ENCODE measurements around the gene CYP39A1. TPM values are rescaled to one million over a fixed set of nuclear protein-coding genes. Genes with fewer than 3 reads are reported as not detected.

The CYP39A1 gene
- total RNA-seq, 2 donors from 2014 or later, result 4.3 to 4.4 TPM

DNA sequence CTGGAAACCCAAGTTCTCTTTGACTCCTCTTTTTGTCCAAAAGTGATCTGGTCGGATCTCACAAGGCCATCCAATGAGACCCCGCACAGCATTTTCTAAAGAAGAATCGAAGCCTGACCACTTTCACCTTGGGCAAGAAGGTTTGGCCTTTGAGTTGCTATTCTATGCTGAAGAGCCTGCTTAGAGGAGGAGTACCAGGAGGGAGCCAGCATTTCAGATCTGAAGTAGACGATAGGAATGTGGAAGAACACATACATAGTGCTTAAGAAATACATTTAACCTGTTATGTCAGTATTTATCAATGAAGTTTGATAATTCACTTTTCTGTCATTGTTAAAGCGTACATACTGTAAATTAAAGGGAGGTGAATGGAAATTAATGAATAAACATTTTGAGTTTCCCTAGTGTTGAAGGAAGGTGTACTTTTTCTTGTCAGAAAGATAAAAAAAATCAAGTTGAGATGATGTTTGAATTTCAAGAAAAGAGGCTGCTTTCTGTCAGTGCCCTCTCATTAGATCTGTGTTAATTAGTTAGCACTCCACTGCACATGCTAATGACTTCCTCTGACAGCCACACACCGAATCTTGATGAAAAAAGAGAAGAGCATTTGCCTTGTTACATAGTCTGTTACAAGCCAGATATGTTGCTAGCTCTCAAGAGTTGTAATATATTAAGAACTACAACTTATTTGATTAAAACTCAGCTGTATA, 24.1 kb upstream of the CYP39A1 start:
- Histone ChIP-seq H3K9ac (ENCODE audit: low read depth in 2 of 2, low read length in 2 of 2) (no peak overlapping the region), H3K36me3 (no peaks in the 10 kb centered on the region), H3K27ac (no peak overlapping the region), H3K9me3 (no peaks in the 10 kb centered on the region), H3K27me3 (no peaks in the 10 kb centered on the region), H3K4me3 (no peak overlapping the region), H3K4me1 (no peaks in the 10 kb centered on the region)
- intact Hi-C loops (cut with DNase I), result no loop called here
- TF ChIP-seq, protein P1, sequence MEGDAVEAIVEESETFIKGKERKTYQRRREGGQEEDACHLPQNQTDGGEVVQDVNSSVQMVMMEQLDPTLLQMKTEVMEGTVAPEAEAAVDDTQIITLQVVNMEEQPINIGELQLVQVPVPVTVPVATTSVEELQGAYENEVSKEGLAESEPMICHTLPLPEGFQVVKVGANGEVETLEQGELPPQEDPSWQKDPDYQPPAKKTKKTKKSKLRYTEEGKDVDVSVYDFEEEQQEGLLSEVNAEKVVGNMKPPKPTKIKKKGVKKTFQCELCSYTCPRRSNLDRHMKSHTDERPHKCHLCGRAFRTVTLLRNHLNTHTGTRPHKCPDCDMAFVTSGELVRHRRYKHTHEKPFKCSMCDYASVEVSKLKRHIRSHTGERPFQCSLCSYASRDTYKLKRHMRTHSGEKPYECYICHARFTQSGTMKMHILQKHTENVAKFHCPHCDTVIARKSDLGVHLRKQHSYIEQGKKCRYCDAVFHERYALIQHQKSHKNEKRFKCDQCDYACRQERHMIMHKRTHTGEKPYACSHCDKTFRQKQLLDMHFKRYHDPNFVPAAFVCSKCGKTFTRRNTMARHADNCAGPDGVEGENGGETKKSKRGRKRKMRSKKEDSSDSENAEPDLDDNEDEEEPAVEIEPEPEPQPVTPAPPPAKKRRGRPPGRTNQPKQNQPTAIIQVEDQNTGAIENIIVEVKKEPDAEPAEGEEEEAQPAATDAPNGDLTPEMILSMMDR (IDR thresholded peaks at IDR 0.05), result no peak
- no peak for DNase-seq

DNA sequence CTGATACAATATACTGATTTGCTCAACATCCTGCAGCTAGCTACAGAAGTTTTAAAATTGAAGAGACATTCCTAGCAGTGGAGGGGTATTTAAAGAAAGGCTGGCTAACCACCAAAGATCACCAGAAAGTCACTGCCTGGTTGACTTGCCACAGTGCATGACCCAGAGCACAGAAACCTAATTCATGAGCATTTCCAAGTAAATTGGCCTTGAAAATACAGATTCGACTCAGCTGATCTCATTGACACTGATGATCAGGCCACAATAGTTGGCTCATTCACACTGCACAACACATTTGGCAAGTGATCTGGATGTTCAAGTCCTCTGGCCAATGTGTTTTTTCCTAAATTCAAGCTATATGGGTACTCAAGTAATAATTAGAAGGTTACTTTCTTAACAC, 21.8 kb upstream of the CYP39A1 start:
- Histone ChIP-seq H3K9ac (ENCODE audit: low read depth in 2 of 2, low read length in 2 of 2) (no peak overlapping the region), H3K27me3 (no peaks in the 10 kb centered on the region), H3K9me3 (no peaks in the 10 kb centered on the region), H3K27ac (no peak overlapping the region), H3K4me3 (no peak overlapping the region), H3K4me1 (no peaks in the 10 kb centered on the region), H3K36me3 (no peaks in the 10 kb centered on the region)
- intact Hi-C loops (cut with DNase I), result no loop called here
- no peak for DNase-seq
- TF ChIP-seq, protein P1 (IDR thresholded peaks at IDR 0.05), result no peak

DNA sequence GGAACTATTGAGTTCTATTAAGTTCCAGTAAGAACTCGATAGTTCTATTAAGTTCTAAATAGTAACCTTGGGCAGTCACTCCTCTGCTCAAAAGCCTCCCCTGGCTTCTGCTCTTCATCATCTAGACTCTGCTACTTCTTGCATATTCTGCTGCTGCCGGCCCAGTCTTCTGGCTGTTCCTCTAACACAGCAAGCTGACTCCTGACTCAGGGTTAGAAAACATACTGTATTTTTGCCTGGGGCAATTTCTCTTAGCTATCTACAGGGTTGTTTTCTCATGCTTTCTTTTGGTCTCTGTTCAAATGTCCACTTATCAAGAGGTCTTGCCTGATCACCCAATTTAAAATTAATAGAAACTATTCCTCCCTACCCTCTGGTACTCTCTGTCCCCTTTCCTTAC, 14.8 kb upstream of the CYP39A1 start:
- Histone ChIP-seq H3K27me3 (no peaks in the 10 kb centered on the region), H3K4me3 (no peak overlapping the region), H3K9ac (ENCODE audit: low read depth in 2 of 2, low read length in 2 of 2) (no peak overlapping the region), H3K4me1 (no peaks in the 10 kb centered on the region), H3K36me3 (no peaks in the 10 kb centered on the region), H3K9me3 (no peaks in the 10 kb centered on the region), H3K27ac (no peak overlapping the region)
- TF ChIP-seq, protein P1 (IDR thresholded peaks at IDR 0.05), result no peak
- intact Hi-C loops (cut with DNase I), result no loop called here
- no peak for DNase-seq

DNA sequence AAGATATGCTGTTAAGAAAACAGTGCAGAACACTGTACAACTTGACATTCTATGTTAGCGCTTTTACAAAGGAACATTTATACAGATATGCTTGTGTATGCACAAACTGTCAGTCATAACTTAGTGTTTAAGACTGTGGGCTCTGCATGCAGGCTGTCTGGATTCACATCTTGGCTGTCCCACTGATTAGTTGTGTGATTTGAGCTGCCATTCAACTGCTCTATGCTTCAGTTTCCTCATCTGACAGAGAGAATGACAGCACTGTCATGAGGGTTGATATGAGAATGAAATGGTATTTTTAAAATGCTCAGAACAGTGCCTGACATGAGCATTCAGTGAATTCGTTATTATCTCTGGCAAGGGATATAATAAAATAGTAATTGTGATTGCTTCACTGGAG, 8.9 kb upstream of the CYP39A1 start:
- intact Hi-C loops (cut with DNase I), result no loop called here
- H3K27me3 ChIP-seq, result no peaks in the 10 kb centered on the region
- H3K9me3 ChIP-seq, result no peaks in the 10 kb centered on the region
- H3K4me1 ChIP-seq, result no peaks in the 10 kb centered on the region
- H3K4me3 ChIP-seq, result no peak overlapping the region
- H3K27ac ChIP-seq, result no peak overlapping the region
- DNase-seq, result no peak
- H3K36me3 ChIP-seq, result no peaks in the 10 kb centered on the region
- H3K9ac ChIP-seq (ENCODE audit: low read depth in 2 of 2, low read length in 2 of 2), result no peak overlapping the region
- TF ChIP-seq, protein P1 (IDR thresholded peaks at IDR 0.05), result no peak

DNA sequence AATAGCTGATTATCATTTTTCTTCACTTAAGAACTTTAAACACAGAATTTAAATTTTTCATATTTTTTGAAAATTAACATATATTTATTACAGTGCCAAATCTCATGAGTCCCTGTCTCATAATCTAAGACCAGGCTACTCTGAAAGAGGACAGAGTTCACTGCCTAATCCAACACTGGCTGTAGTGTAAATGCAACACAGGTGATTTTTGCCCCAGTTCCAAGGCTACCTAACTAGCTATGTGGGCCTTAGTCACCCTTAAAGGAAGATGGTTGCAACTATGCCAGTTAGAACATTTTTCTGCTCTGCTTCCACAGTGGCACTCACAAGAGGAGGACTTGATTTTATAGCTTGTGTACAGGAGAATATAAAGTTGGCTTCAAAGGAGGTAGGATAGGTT, 5.0 kb upstream of the CYP39A1 start:
- H3K4me1 ChIP-seq, result no peaks in the 10 kb centered on the region
- TF ChIP-seq, protein P1 (IDR thresholded peaks at IDR 0.05), result no peak
- no peak for DNase-seq
- H3K4me3 ChIP-seq, result no peak overlapping the region
- no peak overlapping the region for H3K9ac ChIP-seq (ENCODE audit: low read depth in 2 of 2, low read length in 2 of 2)
- no peaks in the 10 kb centered on the region for H3K36me3 ChIP-seq
- H3K9me3 ChIP-seq, result no peaks in the 10 kb centered on the region
- intact Hi-C loops (cut with DNase I), result no loop called here
- no peaks in the 10 kb centered on the region for H3K27me3 ChIP-seq
- H3K27ac ChIP-seq, result no peak overlapping the region
